Measurements from ENCODE around the gene SLC22A23. TPM values are rescaled to one million over a fixed set of nuclear protein-coding genes. Genes with fewer than 3 reads are reported as not detected.
A peak's percentile ranks its signal among the peaks of the same experiment; 100 is the strongest.

The SLC22A23 gene
- total RNA-seq, 1 donor from 2014 or later: 5.6 TPM

- DNase-seq (ENCODE audit: missing footprints) (no peak), ATAC-seq (no peak)
- intact Hi-C loops (cut with DNase I): no loop called here
Observed at GRCh38 chr6:3306848-3307247, 150.0 kb downstream of the SLC22A23 start.

- ATAC-seq: no peak
- intact Hi-C loops (cut with DNase I): no loop called here
Observed at GRCh38 chr6:3305831-3306230, 151.0 kb downstream of the SLC22A23 start.

DNA sequence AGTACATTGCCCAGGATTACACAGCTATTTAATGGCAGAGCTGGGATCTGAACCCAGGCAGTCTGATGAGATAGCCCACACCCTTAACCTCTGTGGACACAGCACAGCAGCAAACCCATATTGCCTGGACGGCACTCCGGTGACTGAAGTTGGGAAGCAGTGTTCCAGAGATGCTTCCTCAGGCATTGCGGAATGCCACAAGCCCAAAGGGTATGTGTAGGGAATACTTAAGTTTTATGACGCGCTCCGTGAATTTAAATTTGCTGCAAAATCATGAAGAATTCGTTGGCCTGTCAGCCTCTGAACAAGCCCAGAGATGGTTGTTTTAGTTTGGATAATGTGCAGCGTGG, 151.7 kb downstream of the SLC22A23 start:
- DNase-seq (ENCODE audit: missing footprints) (no peak), ATAC-seq (no peak)
- intact Hi-C loops (cut with DNase I): no loop called here

More at GRCh38 chr6:3305831-3306230, 151.0 kb downstream of the SLC22A23 start:
- DNase-seq (ENCODE audit: missing footprints): no peak

- intact Hi-C loops (cut with DNase I): no loop called here
- no peak for DNase-seq (ENCODE audit: missing footprints)
Observed at GRCh38 chr6:3304500-3305215, 152.2 kb downstream of the SLC22A23 start.

GRCh38 chr6:3303795-3304411, 152.9 kb downstream of the SLC22A23 start:
- ATAC-seq: no peak
- no peak for DNase-seq (ENCODE audit: missing footprints)
- intact Hi-C loops (cut with DNase I): no loop called here

More at GRCh38 chr6:3304500-3305215, 152.2 kb downstream of the SLC22A23 start:
- no peak for ATAC-seq

DNA sequence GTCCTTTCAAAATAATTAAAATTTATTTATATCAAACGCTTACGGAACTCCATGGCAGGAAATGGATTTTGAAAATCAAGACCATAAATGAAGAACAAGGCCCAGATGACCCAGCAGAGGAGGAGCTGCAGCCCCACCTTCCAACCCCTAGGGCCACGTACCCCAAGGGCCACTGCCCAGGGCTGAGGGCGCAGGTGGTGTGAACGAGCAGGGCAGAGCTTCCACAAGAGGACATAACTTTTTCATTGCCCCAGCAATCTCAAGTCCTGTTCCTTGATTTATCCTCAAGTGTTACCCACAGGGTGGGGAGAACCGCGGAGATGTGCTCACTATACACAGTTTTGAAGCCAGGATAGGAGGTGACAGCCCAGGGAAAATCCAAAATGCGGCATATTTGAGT, 155.3 kb downstream of the SLC22A23 start:
- intact Hi-C loops (cut with DNase I): no loop called here
- DNase-seq (ENCODE audit: missing footprints): no peak

DNA sequence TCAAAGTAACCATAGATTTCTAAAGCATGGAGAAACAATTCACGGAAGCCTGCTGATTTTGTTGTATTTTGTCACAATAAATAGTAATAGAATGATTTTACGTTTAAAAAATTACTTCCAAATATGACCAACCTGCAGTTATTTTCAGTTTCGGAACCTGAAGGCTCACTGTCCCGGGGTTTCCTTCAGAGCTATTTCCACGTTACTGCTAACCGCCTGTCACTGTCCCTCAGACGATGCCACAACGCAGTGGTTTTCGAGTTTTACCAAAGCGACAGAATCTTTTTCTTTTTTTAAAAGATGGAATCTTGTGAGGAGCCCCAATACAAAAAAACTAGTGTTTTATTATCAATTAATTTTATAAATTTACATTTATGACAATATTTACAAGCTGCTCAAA, 157.6 kb downstream of the SLC22A23 start:
- DNase-seq (ENCODE audit: missing footprints) (no peak), ATAC-seq (no peak)
- intact Hi-C loops (cut with DNase I): no loop called here

More for the DNA sequence above, 155.3 kb downstream of the SLC22A23 start:
- ATAC-seq: no peak

DNA sequence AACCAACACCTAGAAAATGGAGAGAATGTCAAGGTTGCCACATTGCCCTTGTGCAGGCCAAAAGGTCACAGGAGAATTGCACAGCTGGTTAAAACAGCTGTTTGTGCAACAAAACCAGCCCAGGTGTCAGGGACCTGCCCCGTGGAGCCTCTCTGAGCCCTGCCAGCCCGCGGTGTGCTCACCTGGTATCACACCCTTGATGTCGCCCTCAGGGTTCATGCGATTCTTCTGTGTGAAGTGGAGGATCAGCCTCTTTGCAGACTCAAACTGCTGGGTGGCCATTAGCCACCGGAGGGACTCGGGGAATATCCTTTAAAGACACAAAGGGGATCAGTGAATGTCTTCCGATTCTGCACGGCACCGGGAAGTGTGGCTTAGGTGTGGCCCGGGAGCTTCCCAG, 158.9 kb downstream of the SLC22A23 start:
- ATAC-seq: no peak
- no peak for DNase-seq (ENCODE audit: missing footprints)
- intact Hi-C loops (cut with DNase I): no loop called here

DNA sequence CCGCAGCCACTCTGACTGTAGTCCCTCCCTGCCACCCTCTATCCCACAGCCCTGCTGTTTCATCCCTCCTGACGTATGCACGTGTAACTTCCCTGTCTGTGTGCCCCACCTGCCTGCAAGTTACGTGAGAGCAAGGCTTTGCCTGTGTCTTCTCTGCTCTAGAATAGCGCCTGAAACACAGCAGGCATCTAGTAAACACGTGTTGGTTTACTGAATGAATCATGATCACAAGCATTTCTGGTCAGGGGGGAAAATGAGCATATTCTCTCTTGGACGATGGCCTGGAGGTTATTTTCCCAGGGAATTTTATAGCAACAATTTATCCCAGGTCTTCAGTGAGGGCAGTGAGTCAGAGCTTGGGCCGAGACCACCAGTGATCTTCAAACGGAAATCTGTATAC, 159.8 kb downstream of the SLC22A23 start:
- ATAC-seq (no peak), DNase-seq (ENCODE audit: missing footprints) (no peak)
- intact Hi-C loops (cut with DNase I): no loop called here

DNA sequence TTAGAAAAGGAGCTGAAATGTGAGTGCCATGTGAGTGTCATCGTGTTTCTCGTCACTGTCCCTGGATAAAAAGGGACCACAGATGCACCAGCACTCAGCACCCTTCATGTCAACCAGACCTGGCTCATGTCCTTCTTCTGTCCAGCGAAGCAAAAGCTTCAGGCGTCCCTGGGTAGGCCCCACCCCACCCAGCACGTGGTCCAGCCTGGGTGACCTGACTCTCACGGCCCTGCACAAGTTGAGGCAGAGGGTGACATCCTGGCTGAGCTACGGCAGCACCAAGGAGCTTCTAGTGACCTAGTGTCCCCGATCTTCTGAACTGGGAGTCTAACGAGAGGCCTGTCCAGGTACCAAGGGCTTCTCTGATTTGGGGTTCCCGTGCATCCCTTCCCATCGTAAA, 160.3 kb downstream of the SLC22A23 start:
- ATAC-seq (no peak), DNase-seq (ENCODE audit: missing footprints) (no peak)
- intact Hi-C loops (cut with DNase I): no loop called here

- ATAC-seq (no peak), DNase-seq (ENCODE audit: missing footprints) (no peak)
- intact Hi-C loops (cut with DNase I): no loop called here
Observed at GRCh38 chr6:3296078-3296477, 160.8 kb downstream of the SLC22A23 start.

- DNase-seq (ENCODE audit: missing footprints) (no peak), ATAC-seq (no peak)
- intact Hi-C loops (cut with DNase I): loop anchor here (5.0 kb wide), 1 partner anchor 162 kb away; the partner anchor contains the start of gene SLC22A23
Observed at GRCh38 chr6:3294921-3295871, 161.7 kb downstream of the SLC22A23 start.

- intact Hi-C loops (cut with DNase I): loop anchor here (5.0 kb wide), 1 partner anchor 163 kb away; the partner anchor contains the start of gene SLC22A23
- ATAC-seq (no peak), DNase-seq (ENCODE audit: missing footprints) (no peak)
Observed at GRCh38 chr6:3294396-3294795, 162.5 kb downstream of the SLC22A23 start.

DNA sequence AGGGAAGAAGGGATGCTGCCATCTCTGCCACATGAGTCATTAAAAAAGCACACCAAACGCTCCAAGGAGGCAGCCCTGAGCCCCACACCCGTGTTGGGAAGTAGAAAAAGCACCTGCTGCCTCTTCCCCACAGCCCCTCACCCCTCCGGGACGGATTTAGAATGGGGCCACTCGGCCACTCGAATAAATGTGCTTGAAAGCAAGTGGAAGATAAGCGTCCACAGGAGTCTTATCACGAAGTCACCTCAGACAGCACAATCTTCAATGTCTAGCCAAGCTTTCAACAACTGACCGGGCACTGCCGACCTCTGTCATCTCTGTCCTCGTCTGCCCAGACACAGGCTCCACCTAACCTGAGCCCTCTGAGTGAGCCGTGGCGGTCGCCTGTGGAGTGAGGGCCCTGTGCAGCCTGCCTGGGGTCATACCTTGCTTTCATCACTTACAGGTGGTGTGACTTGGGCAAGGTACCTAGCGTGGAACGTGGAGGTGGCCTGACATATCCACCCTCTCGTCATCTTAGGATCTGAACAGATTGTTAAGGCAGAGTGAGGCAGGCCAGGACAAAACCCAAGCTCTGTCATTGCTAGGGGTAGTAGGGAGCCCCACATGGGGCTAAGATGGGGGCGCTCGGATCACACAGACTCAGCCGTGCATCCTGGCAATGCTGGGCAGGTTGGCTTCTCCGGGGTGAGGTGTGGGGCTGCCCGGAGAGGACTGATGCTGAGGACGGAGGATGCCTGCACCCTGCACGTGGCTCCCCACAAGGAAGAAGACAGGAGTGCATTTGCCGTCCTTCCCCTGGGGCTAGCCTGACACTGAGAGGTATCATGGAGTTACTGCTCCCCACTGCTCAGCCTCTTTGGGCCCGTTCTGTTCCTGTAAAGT, 163.3 kb downstream of the SLC22A23 start:
- intact Hi-C loops (cut with DNase I): loop anchor here (5.0 kb wide), 1 partner anchor 164 kb away; the partner anchor contains the start of gene SLC22A23
- DNase-seq (ENCODE audit: missing footprints) (no peak), ATAC-seq (peak; percentile 38)

DNA sequence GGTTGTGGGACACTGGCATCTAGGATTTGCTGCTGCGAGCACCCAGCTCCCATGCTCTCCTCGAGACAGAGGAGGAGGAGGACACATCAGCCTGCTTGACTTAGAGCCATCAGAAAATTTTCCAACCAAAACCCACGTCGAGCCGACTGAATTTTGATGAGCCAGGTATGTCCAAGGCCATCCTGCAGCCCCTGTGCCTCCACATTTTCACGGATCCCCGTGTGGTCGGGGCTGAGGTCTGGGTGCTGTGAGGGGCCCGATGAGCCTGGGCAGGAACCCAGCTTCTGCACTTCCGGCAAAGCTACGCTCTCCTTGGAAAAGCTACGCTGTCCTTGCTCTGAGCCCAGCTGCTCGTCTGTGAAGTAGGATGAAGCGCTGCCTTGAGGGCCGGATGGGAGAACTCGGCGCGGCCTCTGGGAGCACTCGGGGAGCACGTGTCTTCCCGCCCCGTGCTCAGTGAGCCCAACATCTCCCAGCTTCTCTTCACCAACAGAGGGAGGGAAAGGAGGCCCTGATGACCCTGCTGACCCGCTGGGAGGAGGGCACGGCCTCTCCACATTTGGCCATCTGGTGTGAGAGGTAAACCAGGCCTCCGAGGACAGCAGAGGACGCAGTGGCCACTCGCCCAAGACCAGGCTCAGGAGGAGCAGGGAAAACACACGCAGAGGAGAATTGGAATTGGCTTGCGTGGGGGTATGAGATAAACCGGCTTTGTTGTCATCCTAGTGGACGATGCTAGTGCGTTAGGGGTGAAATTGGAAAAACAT, 164.2 kb downstream of the SLC22A23 start:
- ATAC-seq: no peak
- intact Hi-C loops (cut with DNase I): loop anchor here (5.0 kb wide), 1 partner anchor 165 kb away; the partner anchor contains the start of gene SLC22A23
- DNase-seq (ENCODE audit: missing footprints): no peak

DNA sequence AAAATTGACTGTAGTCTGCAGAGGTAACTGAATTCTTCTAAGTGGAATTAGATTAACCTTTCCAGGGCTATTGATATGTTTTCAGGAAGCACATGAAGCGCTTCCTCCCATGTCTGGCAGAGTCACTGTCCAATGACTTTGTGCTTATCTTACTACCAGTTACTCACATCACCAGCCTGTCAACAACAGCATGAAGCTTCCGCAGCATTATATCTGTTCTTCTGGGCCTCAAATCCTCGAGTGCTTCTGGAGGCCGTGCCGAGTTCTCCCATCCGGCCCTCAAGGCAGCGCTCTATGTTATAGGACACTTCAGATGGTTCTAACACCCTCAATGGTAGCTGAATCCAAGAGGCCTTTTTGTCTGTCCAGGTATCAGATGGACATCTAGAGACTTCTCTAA, 164.9 kb downstream of the SLC22A23 start:
- ATAC-seq (no peak), DNase-seq (ENCODE audit: missing footprints) (no peak)
- intact Hi-C loops (cut with DNase I): loop anchor here (5.0 kb wide), 1 partner anchor 165 kb away; the partner anchor contains the start of gene SLC22A23

- no peak for DNase-seq (ENCODE audit: missing footprints)
- intact Hi-C loops (cut with DNase I): loop anchor here (5.0 kb wide), 1 partner anchor 166 kb away; the partner anchor contains the start of gene SLC22A23
Observed at GRCh38 chr6:3291346-3291745, 165.5 kb downstream of the SLC22A23 start.

DNA sequence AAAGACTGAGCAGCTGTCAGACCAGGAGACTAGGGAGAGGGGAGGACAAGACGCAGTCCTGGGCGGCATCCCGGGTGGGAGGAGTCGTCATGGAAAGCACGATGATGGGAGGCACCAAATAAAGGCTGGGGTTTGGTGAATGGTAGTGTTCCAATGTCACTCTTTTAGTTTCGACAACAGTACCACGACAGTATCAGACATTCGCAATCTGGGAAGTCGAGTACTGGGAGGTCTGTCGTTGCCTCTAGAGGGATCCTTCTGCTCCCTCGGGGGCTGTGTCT, 166.0 kb downstream of the SLC22A23 start:
- intact Hi-C loops (cut with DNase I): loop anchor here (5.0 kb wide), 1 partner anchor 166 kb away; the partner anchor contains the start of gene SLC22A23
- DNase-seq (ENCODE audit: missing footprints): no peak

More at GRCh38 chr6:3291346-3291745, 165.5 kb downstream of the SLC22A23 start:
- ATAC-seq: no peak

More for the DNA sequence above, 166.0 kb downstream of the SLC22A23 start:
- no peak for ATAC-seq

All from Right ventricle myocardium inferior (tissue), 1 donor.